Measurements from ENCODE around the gene SLC26A6. TPM values are rescaled to one million over a fixed set of nuclear protein-coding genes. Genes with fewer than 3 reads are reported as not detected.

The SLC26A6 gene, protein sequence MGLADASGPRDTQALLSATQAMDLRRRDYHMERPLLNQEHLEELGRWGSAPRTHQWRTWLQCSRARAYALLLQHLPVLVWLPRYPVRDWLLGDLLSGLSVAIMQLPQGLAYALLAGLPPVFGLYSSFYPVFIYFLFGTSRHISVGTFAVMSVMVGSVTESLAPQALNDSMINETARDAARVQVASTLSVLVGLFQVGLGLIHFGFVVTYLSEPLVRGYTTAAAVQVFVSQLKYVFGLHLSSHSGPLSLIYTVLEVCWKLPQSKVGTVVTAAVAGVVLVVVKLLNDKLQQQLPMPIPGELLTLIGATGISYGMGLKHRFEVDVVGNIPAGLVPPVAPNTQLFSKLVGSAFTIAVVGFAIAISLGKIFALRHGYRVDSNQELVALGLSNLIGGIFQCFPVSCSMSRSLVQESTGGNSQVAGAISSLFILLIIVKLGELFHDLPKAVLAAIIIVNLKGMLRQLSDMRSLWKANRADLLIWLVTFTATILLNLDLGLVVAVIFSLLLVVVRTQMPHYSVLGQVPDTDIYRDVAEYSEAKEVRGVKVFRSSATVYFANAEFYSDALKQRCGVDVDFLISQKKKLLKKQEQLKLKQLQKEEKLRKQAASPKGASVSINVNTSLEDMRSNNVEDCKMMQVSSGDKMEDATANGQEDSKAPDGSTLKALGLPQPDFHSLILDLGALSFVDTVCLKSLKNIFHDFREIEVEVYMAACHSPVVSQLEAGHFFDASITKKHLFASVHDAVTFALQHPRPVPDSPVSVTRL
- total RNA-seq = 22.0 and 30.7 TPM in 2 replicates

DNA sequence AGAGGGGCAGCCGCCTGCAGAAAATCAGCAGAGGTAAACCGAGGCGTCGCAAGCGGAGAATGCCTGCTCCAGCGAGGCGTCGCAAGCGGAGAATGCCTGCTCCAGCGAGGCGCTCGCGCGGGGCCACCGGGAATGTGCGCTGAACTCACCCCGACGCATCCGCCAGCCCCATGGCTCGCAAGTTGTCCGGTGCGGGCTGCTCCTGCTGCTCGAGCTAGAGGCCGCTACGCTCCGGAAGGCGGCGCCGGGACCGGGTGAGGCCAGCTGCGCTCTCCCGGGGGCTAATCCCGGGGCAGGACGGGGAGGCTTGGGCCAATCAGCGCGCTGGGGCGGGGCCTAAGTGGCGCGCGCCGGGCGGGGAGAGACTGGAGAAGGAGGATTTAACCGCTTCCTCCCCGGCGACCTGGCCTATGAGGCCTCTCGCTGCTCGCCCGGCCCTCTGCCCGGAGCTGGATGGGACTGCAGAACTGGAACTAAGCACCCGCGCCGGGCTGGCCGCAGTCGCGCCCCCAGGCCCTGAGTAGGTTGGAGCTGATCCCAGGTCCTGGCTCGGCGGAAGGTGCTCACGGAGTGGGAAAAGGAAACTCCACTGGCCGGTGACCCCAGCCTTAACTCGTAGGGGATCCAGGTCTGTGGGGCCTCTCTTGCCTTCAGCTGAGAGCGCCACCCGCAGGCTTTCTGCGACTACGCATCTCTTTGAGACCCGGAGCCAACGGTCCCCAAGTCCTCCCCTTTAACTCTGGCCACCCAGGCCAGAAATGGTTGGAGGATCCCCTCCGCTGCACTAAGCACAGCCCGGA, at the start of gene SLC26A6:
SLC26A6 (minus strand) TSS at position 240 of the 800 bp plus-strand sequence; CDS start at position 172, 68 bp downstream.

GRCh38 chr3:48662753-48663488, 27.7 kb upstream of the SLC26A6 start, which contains the start of gene CELSR3:
Gene CELSR3 (minus strand): TSS chr3:48662886. CDS start chr3:48662634, 252 bp downstream.

GRCh38 chr3:48621461-48621869, 13.8 kb downstream of the SLC26A6 start, which contains the start of gene TMEM89:
Gene TMEM89 (minus strand): TSS chr3:48621769. CDS start chr3:48621756, 13 bp downstream.

DNA sequence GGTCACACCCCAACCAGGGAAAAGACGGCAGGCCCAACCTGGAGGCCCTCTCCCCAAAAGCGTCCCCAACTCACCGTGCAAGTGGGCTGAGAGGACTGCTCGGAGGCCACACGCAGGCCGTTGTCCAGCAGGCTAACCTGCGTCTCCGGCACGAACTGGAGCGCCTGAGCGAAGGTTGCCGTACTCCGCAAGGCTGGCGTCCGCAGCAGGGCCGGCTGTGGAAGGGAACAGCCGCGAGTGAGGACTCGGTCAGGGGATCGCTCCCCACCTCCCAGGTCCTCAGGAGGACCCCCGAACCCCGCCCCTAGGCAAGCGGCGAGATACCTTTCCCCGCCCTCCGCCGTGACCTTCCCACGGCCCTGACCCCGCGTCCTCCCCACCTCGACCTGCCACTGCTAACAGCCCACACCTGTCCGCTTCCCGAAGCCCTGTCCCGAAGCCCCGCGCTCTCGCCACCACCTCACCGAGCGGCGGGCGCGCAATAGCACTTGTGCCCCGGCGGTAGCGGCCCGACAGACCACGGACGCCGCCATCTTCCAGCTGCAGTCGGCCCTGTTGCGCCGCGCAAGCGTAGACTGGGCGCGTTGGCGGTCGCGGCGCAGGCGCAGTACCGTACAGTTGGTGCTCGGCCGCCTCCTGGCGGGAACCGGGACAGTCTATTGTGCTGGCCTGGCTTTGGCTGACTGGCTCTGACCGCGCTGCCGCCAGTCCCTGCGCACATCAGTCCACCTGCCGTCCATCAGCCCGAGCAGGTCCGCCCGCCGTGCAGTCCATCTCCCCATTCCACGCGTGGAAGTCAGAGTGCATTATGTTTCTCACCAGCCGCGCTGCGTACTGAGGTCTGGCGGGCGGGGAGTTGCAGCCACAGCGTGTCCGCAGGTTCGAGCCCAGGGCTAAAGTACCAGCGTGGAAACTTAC, 25.9 kb downstream of the SLC26A6 start, which contains the start of gene UQCRC1:
UQCRC1 (minus strand) TSS at position 559 of the 918 bp plus-strand sequence; CDS start at position 533, 26 bp downstream.

DNA sequence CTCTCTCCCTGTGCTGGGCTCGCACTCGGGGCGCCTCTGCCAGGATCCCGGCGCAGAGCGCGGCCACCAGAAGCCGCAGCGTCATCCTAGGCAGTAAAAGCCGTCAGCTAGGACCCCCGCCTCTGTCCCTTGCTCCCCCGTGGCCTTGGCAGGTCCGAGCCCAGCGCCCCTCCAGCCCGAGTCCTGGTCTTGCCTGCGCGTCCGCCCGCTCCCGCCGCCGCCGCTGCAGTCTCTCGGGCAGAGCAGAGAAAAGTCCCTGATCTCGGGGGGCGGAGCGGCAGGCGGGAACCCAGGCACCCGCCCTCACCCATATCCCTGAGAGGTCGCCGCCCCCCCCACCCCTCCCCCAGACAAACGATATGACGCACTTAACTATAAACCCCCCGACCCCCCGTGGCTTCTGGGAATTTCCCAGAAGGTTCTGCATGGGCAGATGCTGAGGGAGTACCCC, 40.2 kb downstream of the SLC26A6 start, which contains the start of gene COL7A1:
COL7A1 (minus strand) TSS at position 255 of the 451 bp plus-strand sequence; CDS start at position 85, 170 bp downstream.

Small RNA genes lying within 50 kb of the gene (small RNA-seq; reads per million reads assigned to genes)
- gene AC141002.1 = not detected

Other genes with a start within 250 kb of the SLC26A6 start
- 18.4 and 21.3 TPM in 2 replicates for gene PLXNB1, start 205.4 kb downstream of the SLC26A6 start, total RNA-seq
- 19.7 and 22.8 TPM in 2 replicates for gene CCDC51, start 195.3 kb downstream of the SLC26A6 start, total RNA-seq
- 159 and 170 TPM in 2 replicates for gene TMA7, start 195.2 kb downstream of the SLC26A6 start, total RNA-seq
- gene ATRIP, start 188.7 kb downstream of the SLC26A6 start, total RNA-seq = 9.2 and 16.6 TPM in 2 replicates
- gene SHISA5, start 131.3 kb downstream of the SLC26A6 start, total RNA-seq = 114 and 122 TPM in 2 replicates
- 7.7 and 9.0 TPM in 2 replicates for gene PFKFB4, start 78.7 kb downstream of the SLC26A6 start, total RNA-seq
- 0.20 TPM in 1 of 2 replicates, not detected in the other for gene UCN2, start 71.7 kb downstream of the SLC26A6 start, total RNA-seq
- gene COL7A1, start 40.1 kb downstream of the SLC26A6 start, total RNA-seq = 3.3 and 17.8 TPM in 2 replicates
- 316 and 340 TPM in 2 replicates for gene UQCRC1, start 25.8 kb downstream of the SLC26A6 start, total RNA-seq
- gene TMEM89, start 13.7 kb downstream of the SLC26A6 start, total RNA-seq = not detected in 2 replicates
- gene CELSR3, start 27.4 kb upstream of the SLC26A6 start, total RNA-seq = 0.59 and 0.73 TPM in 2 replicates
- gene NCKIPSD, start 50.5 kb upstream of the SLC26A6 start, total RNA-seq = 15.1 and 18.0 TPM in 2 replicates
- 35.6 and 47.0 TPM in 2 replicates for gene IP6K2, start 81.8 kb upstream of the SLC26A6 start, total RNA-seq
- 35.6 and 57.3 TPM in 2 replicates for gene PRKAR2A, start 212.4 kb upstream of the SLC26A6 start, total RNA-seq

All from subcutaneous preadipocyte (primary cell).